PC-3 (cell line): ENCODE results near the gene ARVCF.

Experiments used
- EZH2phosphoT487 ChIP-seq: fragments of 300-600 bp; sonication (generic); IDR thresholded peaks from 2 replicates; pipeline ENCODE4 v1.6.1; 2018; ENCODE audit warnings: mild to moderate bottlenecking, antibody characterized with exemption, low read length, borderline replicate concordance
- TF ChIP-seq, protein P1 (sequence below): fragments of 300-600 bp; sonication (generic); conservative IDR thresholded peaks from 2 replicates; pipeline ENCODE4 v1.5.1; 2017; ENCODE audit warnings: antibody characterized with exemption, low read depth, mild to moderate bottlenecking, low read length

DNA sequence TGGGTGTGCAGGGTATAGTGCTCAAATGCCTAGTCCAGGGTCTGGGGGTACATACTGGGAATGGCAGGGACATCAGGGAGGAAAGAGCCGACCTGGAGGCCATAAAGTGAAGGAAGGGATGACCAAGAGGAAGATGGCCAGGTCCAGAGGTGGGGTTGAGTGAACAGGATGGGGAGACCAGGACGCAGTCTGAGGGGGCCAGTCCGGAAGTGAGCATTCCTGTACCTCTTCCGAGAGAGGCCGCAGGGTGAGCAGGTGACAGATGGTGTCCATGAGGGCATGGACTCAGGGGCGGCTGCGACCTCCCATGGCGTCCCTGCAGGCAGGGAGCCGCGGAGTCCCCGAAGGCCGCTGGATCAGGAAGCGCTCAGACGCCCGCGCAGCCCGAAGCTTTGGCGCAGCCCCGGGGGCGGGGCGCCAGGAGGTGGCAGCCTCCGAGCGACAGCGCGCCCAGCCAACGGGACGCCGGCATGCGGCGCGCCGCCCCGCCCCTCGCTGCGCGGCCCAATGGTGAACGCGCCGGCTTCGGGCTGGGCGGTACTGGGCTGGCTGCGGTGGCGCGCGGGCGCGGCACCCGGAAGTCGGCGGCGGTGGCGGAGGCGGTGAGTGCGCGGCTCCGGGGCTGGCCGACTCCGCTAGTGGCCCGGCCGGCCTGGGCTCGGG lies 4.0 kb upstream of the ARVCF start, which contains the start of gene TANGO2:
- TF ChIP-seq, protein P1, sequence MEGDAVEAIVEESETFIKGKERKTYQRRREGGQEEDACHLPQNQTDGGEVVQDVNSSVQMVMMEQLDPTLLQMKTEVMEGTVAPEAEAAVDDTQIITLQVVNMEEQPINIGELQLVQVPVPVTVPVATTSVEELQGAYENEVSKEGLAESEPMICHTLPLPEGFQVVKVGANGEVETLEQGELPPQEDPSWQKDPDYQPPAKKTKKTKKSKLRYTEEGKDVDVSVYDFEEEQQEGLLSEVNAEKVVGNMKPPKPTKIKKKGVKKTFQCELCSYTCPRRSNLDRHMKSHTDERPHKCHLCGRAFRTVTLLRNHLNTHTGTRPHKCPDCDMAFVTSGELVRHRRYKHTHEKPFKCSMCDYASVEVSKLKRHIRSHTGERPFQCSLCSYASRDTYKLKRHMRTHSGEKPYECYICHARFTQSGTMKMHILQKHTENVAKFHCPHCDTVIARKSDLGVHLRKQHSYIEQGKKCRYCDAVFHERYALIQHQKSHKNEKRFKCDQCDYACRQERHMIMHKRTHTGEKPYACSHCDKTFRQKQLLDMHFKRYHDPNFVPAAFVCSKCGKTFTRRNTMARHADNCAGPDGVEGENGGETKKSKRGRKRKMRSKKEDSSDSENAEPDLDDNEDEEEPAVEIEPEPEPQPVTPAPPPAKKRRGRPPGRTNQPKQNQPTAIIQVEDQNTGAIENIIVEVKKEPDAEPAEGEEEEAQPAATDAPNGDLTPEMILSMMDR = no peak
- no peak for TF ChIP-seq EZH2phosphoT487
